Stomach smooth muscle (tissue), 2 donors: ENCODE results near the gene NCOA4.
"Not testable (repeated sequence)": the region's sequence is repeated elsewhere in the genome, so short reads cannot be mapped to it uniquely, and the experiment has no call there.

Source experiments
- H3K27ac ChIP-seq: one replicate; pipeline ENCODE4 v1.7.0; 2013; ENCODE audit warnings: mild to moderate bottlenecking, low read length, inconsistent platforms
- H3K27me3 ChIP-seq, 2 donors: one replicate each; pipeline ENCODE4 v1.7.0; 2013; ENCODE audit warnings: low read length in 2 of 2; ENCODE audit not compliant: insufficient read depth in 2 of 2, control insufficient read depth in 1 of 2
- H3K36me3 ChIP-seq, 2 donors: one replicate each; pipeline ENCODE4 v1.7.0; 2013; ENCODE audit warnings: low read length in 2 of 2; ENCODE audit not compliant: control insufficient read depth in 2 of 2, insufficient read depth in 2 of 2
- H3K4me1 ChIP-seq: one replicate; pipeline ENCODE4 v1.7.0; 2013; ENCODE audit warnings: low read length; ENCODE audit not compliant: control insufficient read depth, insufficient read depth
- H3K4me3 ChIP-seq, 2 donors: one replicate each; pipeline ENCODE4 v1.7.0; 2013; ENCODE audit warnings: low read length in 2 of 2
- H3K9ac ChIP-seq, 2 donors: one replicate each; pipeline ENCODE4 v1.7.0; 2013; ENCODE audit warnings: low read length in 2 of 2, mild to moderate bottlenecking in 1 of 2
- H3K9me3 ChIP-seq, 2 donors: one replicate each; pipeline ENCODE4 v1.7.0; 2013; ENCODE audit warnings: low read length in 2 of 2; ENCODE audit not compliant: control insufficient read depth in 2 of 2
- donor health status: healthy.
- donor health status: Pancreatic carcinoma.

The NCOA4 gene

DNA sequence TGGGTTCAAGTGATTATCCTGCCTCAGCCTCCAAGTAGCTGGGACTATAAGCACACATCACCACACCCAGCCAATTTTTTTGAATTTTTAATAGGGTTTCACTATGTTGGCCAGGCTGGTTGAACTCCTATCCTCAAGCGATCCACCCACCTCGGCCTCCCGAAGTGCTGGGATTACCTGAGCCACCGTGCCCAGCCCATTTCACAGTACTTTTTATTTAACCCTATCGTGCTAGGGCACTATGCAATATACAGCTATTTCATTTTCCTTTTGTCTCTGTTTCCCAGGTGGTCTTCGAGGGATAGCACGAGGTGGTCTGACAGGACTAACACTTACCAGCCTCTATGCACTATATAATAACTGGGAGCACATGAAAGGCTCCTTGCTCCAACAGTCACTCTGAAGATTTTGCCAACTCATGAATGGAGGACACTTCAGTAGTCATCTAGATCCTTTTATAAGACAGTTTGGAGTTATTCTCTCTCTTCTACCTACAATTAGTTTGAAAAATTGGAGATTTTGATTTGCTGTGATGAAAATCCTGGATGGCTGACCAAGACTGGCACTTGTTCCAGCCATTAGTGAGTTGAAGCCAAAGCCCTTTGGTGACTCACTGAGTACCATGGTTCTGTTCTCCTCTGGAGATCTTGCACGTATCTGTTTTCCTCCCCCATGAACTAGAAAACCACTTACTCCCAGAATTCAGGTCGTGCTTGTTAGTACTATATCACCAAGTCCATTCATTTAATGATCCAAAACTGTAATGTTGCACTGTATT lies 27.3 kb downstream of the NCOA4 start:
- Histone ChIP-seq H3K27ac (no peak overlapping the region), H3K4me1 (no peaks in the 10 kb centered on the region), H3K9ac (no peak overlapping the region), H3K36me3 (peaks cover 39 to 67% of the 10 kb centered on the region in 2 donors), H3K4me3 (no peak overlapping the region), H3K27me3 (no peaks in the 10 kb centered on the region), H3K9me3 (no peaks in the 10 kb centered on the region)

DNA sequence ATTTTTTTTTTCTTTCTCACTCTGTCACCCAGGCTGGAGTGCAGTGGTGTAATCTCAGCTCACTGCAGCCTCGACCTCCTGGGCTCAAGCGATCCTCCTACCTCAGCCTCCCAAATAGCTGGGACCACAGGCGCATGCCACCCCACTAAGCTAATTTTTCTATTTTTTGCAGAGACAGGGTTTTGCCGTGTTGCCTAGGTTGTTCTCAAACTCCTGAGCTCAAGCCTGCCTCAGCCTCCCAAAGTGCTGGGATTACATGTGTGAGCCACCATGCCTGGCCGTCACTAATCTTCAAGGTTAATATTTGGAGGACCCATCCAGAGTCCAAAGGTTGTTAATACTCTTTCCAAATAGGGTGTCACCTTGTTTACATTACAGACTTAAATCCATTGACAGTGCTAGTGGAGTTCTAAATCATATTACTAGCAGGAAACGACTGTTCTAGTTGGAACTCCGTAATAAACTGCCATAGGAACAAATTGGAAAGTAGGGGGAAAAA lies 28.2 kb downstream of the NCOA4 start:
- not testable (repeated sequence) for H3K9ac ChIP-seq, H3K4me1 ChIP-seq, H3K27ac ChIP-seq, H3K9me3 ChIP-seq, H3K27me3 ChIP-seq, H3K4me3 ChIP-seq
- H3K36me3 ChIP-seq: peaks cover 31 to 60% of the 10 kb centered on the region in 2 donors

DNA sequence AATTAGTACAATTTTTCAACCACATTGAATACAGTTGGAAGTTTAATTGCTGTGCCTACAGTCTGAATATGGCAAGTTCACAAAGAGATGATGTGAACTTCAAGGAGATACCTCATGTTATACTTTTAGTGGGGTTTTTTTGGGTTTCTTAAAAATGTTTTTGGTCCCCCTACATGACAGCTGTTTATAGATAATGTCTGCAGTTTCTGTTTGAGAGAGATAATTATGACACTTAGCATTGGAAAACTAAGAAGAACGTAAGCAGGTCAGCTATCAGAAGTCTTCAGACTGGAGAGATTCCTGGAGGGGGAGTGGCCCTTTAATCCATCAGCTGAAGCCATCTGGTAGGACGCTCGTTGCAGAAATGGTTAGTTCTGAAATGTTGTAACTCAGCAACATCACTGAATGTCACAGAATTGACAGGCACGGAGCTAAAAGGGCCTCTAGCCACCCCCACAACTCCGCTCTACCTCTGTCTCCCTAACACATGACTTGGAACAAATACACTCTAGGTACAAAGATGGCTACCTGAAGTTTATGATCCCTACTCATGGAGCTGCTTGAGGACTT lies 29.2 kb downstream of the NCOA4 start:
- H3K36me3 ChIP-seq: peaks cover 25 to 52% of the 10 kb centered on the region in 2 donors
- no peak overlapping the region for H3K27ac ChIP-seq
- no peaks in the 10 kb centered on the region for H3K9me3 ChIP-seq
- H3K4me3 ChIP-seq: no peak overlapping the region
- H3K4me1 ChIP-seq: no peaks in the 10 kb centered on the region
- no peak overlapping the region for H3K9ac ChIP-seq
- H3K27me3 ChIP-seq: no peaks in the 10 kb centered on the region

DNA sequence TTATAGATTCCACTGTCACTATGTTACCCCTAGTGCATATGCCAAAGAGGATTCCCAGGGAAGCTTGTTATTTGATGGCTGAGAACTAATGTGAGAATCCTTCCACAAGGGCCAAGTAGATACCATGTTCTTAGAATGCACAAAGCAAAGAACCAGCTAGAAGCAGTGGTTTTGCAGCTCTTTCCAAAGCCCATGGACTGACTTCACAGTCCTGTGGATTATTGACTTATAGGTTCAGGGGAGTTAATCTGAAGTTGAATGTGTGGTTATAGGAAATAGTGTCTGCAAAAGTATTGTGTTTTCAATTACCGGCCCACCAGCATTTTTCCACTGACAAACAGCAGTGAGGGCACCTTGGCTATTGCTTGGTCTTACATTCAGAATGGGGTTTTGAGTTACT lies 29.9 kb downstream of the NCOA4 start:
- Histone ChIP-seq H3K4me1 (no peaks in the 10 kb centered on the region), H3K4me3 (no peak overlapping the region), H3K9me3 (no peaks in the 10 kb centered on the region), H3K27me3 (no peaks in the 10 kb centered on the region), H3K27ac (no peak overlapping the region), H3K36me3 (peaks cover 22 to 47% of the 10 kb centered on the region in 2 donors), H3K9ac (no peak overlapping the region)

DNA sequence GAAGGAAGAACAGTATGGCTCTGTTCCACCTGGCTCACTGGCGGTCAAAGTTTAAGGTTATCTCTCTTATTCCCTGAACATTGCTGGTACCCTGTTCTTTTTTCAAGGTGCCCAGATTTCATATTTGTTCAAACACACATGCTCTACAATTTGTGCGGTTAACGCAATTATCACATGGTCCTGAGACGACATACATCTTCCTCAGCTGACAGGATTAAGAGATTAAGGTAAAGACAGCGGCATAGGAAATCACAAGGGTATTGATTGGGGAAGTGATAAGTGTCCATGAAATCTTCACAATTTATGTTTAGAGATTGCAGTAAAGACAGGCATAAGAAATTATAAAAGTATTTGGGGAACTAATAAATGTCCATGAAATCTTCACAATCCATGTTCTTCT lies 30.5 kb downstream of the NCOA4 start:
- H3K27ac ChIP-seq, H3K9me3 ChIP-seq, H3K4me1 ChIP-seq, H3K9ac ChIP-seq, H3K4me3 ChIP-seq, H3K27me3 ChIP-seq: not testable (repeated sequence)
- peaks cover 21 to 41% of the 10 kb centered on the region in 2 donors for H3K36me3 ChIP-seq

DNA sequence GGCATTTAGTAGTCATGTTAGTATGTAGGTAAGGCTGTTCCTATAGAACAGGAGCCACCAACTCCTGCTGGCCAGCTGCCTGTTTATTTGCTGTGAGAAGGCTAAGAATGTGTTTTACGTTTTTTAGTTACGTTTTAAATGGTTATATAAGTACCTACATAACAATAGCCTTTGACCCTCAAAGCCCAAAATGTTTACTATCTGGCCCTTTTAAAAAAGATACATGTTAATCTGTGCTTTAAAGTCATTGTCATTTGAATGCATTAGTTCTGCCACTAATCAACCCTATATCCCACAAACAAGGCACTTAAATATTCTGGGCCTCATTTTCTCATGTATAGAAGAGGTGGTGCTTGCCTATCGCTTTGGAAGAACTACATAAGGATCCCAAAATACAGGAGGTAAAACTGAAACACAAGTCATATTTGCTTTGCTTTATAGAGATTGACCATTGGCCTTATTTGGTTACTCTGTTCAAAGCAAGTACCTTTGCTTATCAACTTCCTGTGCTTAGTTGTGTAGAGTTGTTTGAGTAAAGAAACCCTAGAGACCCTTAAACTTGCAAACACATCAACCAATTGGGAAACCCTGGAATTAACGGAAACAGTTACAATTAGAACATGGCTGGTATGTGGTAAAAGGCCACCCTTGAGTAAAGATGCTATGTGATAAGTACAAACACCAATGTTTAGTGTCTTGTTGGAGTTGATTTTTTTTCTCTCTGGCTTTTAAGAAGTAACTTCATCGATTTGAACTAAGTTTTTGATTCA lies 32.2 kb downstream of the NCOA4 start:
- Histone ChIP-seq H3K4me3 (no peak overlapping the region), H3K27ac (no peak overlapping the region), H3K9me3 (no peaks in the 10 kb centered on the region), H3K36me3 (peaks cover 15 to 30% of the 10 kb centered on the region in 2 donors), H3K9ac (no peak overlapping the region), H3K4me1 (no peaks in the 10 kb centered on the region), H3K27me3 (no peaks in the 10 kb centered on the region)

DNA sequence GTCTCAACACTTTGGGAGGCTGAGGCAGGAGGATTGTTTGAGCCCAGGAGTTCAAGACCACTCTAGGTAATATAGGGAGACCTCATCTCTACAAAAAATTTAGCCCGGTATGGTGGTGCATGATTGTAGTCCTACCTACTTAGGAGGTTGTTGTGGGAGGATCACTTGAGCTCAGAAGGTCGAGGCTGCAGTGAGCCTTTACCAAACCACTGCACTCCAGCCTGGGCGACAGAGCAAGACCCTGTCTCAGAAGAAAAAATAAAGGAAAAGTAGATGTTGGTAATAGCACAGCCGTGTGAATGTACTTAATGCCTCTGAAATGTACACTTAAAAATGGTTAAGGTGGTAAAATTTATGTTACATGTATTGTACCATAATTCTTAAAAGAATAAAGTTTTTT lies 32.9 kb downstream of the NCOA4 start:
- Histone ChIP-seq H3K27me3 (no peaks in the 10 kb centered on the region), H3K36me3 (peaks cover 11 to 28% of the 10 kb centered on the region in 2 donors), H3K9ac (no peak overlapping the region), H3K4me1 (no peaks in the 10 kb centered on the region), H3K4me3 (no peak overlapping the region), H3K9me3 (no peaks in the 10 kb centered on the region), H3K27ac (no peak overlapping the region)

DNA sequence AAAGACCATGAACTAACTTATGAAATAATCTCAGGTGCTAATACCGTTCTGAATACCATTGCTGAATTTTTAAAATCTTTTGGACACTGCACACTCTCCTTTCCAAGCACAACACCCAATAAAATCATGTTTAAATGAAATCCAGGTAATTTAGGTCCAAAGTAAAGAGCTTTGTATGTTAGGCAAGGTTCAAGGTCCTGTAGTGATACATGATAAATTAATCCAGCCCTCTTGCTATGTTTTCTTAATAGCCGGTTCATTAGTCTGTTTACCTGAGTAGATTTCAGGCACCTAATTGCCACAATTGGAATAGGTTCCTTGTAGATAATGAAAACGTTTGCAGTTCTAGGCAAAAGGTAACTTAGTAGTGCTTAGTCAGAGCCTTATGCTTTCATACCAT lies 44.8 kb downstream of the NCOA4 start:
- not testable (repeated sequence) for H3K4me3 ChIP-seq, H3K27me3 ChIP-seq, H3K36me3 ChIP-seq, H3K9me3 ChIP-seq, H3K27ac ChIP-seq, H3K4me1 ChIP-seq, H3K9ac ChIP-seq

DNA sequence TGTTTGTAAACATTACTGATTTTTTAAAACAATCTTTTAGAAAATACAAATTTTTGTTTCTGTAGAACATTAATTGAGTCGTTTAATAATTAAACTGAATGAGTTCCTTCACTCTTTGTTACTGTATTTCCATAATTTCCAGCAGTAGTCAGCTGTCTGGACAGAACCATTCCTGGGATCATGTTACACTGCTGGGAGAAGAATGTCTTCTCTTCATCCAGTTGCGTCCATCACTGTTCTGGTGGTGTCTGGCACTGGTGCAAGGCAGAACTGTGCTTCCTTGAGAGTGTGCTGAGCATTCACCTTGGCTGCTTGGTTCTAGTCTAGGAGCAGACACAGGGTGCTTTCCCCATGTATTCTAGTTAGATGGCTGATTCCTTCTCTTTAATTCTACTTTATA lies 46.0 kb downstream of the NCOA4 start:
- H3K9me3 ChIP-seq, H3K4me1 ChIP-seq, H3K36me3 ChIP-seq, H3K27ac ChIP-seq, H3K4me3 ChIP-seq, H3K9ac ChIP-seq, H3K27me3 ChIP-seq: not testable (repeated sequence)

DNA sequence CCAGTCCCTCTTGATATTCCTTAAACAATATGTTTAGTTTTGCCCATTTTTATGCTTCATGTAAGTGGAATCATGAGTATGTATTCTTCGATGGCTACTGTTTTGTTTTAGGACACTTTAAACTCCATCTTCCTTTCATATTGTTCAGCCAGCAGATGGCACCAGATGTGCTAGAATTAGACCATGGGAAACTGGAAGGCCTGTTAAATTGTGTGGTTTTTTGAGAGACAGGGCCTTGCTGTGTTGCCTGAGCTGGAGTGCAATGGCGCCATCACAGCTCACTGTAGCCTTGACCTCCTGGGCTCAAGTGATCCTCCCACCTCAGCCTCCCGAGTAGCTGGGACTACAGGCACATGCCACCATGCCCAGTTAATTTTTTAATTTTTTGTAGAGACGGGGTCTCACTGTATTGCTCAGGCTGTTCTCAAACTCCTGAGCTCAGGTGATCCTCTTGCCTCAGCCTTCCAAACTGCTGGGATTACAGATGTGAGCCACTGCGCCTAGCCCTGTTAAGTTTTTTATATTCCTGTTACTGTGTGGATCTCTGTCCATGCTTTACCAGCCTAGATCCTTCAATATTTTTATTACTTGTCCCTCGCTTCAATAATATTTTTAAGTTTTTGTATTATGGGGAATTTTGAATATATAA lies 46.8 kb downstream of the NCOA4 start:
- H3K4me1 ChIP-seq, H3K27ac ChIP-seq, H3K36me3 ChIP-seq, H3K4me3 ChIP-seq, H3K9me3 ChIP-seq, H3K9ac ChIP-seq, H3K27me3 ChIP-seq: not testable (repeated sequence)
